Lung microvascular endothelial cell (primary cell): Measurements from ENCODE around the gene ETV7. TPM values are rescaled to one million over a fixed set of nuclear protein-coding genes. Genes with fewer than 3 reads are reported as not detected.

Experiments used
- DNase-seq, 2 donors: peaks; one replicate each; pipeline versions ENCODE4 v3.0.0 to v3.0.0-alpha.2; 2010; ENCODE audit warnings: low read depth in 2 of 2
- total RNA-seq: library from RNA; depleted of rRNA; stranded (reverse); fragments of >200 nt; gene quantifications from 2 replicates; pipeline ENCODE4 v1.2.1, GENCODE V29; 2014

ETV7 gene
- total RNA-seq, 1 donor from 2014 or later, result not detected

- DNase-seq, result no peak
These were observed 3.4 kb downstream of the ETV7 start for GRCh38 chr6:36384095-36384494.

- no peak for DNase-seq
These were observed 3.9 kb downstream of the ETV7 start for GRCh38 chr6:36383606-36384005.

- no peak for DNase-seq
These were observed 4.5 kb downstream of the ETV7 start for GRCh38 chr6:36382976-36383375.

GRCh38 chr6:36381502-36382389 is 5.7 kb downstream of the ETV7 start:
- DNase-seq, result no peak

- no peak for DNase-seq
These were observed 7.3 kb downstream of the ETV7 start for GRCh38 chr6:36380166-36380565.

GRCh38 chr6:36378936-36379335 is 8.5 kb downstream of the ETV7 start:
- no peak for DNase-seq

- DNase-seq, result no peak
These were observed 9.1 kb downstream of the ETV7 start for GRCh38 chr6:36378243-36378920.

- no peak for DNase-seq
These were observed 9.9 kb downstream of the ETV7 start for GRCh38 chr6:36377594-36377993.

GRCh38 chr6:36376742-36377141 is 10.7 kb downstream of the ETV7 start:
- DNase-seq, result no peak

GRCh38 chr6:36376183-36376582 is 11.3 kb downstream of the ETV7 start:
- no peak for DNase-seq

- DNase-seq, result no peak
These were observed 11.8 kb downstream of the ETV7 start for GRCh38 chr6:36375644-36376155.

- DNase-seq, result no peak
These were observed 12.5 kb downstream of the ETV7 start for GRCh38 chr6:36374972-36375371.

- DNase-seq, result no peak
These were observed 13.3 kb downstream of the ETV7 start for GRCh38 chr6:36374194-36374593.

- DNase-seq, result no peak
These were observed 14.0 kb downstream of the ETV7 start for GRCh38 chr6:36373368-36374019.

GRCh38 chr6:36372088-36372487 is 15.4 kb downstream of the ETV7 start:
- DNase-seq, result no peak

GRCh38 chr6:36371211-36371610 is 16.3 kb downstream of the ETV7 start:
- no peak for DNase-seq

GRCh38 chr6:36370638-36371037 is 16.8 kb downstream of the ETV7 start:
- no peak for DNase-seq

- no peak for DNase-seq
These were observed 18.3 kb downstream of the ETV7 start for GRCh38 chr6:36368921-36369865.

- DNase-seq, result no peak
These were observed 19.0 kb downstream of the ETV7 start for GRCh38 chr6:36368421-36368820.

GRCh38 chr6:36367743-36368142 is 19.7 kb downstream of the ETV7 start:
- no peak for DNase-seq
